ENCODE results near the gene TNS3. TPM values are rescaled to one million over a fixed set of nuclear protein-coding genes. Genes with fewer than 3 reads are reported as not detected.

Gene TNS3
- total RNA-seq, 3 donors from 2014 or later, result 2.6 to 3.4 (median 3.2) TPM

DNA sequence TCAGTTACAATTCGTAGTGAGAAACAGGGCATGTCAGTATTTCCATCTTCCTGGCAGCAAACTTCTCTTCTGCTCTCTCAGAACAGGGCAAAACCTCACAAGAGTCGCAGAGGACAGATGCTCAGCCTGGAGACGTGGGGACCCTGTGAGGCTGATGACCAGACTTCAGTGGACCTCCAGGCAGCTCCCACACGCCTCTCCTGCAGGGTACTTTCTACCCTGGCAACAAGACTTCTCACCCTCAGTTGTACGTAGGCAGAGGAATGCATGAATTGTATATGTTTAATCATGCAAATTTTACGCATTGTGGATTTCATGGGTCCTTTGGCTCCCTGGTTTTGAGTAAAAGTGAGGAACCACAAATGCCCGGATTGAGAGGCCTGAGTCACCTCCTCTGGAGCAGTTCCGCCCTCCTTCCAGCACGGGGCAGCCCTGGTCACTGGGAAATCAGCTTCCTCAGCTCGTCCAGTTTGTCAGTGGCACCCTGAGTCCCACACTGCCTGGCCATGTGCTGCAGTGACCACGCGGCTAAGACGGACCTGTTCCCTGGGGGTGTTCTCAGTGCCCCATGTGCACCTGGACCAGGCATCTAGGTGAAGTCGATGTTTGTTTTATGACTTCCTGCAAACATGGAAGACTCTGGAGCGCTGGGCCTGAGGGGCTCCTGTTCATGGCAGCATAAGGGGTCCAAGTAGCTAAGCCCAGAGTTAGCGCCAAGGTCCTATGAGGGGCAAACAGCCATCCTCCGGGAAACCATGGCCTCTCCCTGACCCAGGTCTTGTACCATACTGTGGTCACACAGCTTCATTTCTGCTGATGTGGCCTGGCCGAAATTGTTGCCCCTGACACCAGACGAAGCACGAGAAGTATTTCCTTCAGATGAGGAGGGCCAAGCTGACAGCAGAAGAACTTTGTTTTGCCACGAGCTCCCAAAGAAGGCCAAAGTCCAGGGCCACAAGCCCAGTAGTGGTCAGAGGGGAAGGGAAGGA lies 165.1 kb downstream of the TNS3 start:
- no peak overlapping the region for H3K4me3 Mint-ChIP-seq
- ATAC-seq, result no peak
- DNase-seq, result no peak
- H3K9me3 Mint-ChIP-seq, result peaks cover 6% of the 10 kb centered on the region
- no peaks in the 10 kb centered on the region for H3K4me1 Mint-ChIP-seq (ENCODE audit: low read depth)
- no peaks in the 10 kb centered on the region for H3K36me3 Mint-ChIP-seq (ENCODE audit: insufficient read depth)
- H3K27me3 Mint-ChIP-seq (ENCODE audit: low read depth), result no peaks in the 10 kb centered on the region

- ATAC-seq (no peak), DNase-seq (no peak)
- Mint-ChIP-seq H3K27me3 (ENCODE audit: low read depth) (no peaks in the 10 kb centered on the region), H3K4me3 (no peak overlapping the region), H3K9me3 (peaks cover 6% of the 10 kb centered on the region), H3K4me1 (ENCODE audit: low read depth) (no peaks in the 10 kb centered on the region), H3K36me3 (ENCODE audit: insufficient read depth) (no peaks in the 10 kb centered on the region)
Measured at GRCh38 chr7:47415318-47416212, 166.3 kb downstream of the TNS3 start.

DNA sequence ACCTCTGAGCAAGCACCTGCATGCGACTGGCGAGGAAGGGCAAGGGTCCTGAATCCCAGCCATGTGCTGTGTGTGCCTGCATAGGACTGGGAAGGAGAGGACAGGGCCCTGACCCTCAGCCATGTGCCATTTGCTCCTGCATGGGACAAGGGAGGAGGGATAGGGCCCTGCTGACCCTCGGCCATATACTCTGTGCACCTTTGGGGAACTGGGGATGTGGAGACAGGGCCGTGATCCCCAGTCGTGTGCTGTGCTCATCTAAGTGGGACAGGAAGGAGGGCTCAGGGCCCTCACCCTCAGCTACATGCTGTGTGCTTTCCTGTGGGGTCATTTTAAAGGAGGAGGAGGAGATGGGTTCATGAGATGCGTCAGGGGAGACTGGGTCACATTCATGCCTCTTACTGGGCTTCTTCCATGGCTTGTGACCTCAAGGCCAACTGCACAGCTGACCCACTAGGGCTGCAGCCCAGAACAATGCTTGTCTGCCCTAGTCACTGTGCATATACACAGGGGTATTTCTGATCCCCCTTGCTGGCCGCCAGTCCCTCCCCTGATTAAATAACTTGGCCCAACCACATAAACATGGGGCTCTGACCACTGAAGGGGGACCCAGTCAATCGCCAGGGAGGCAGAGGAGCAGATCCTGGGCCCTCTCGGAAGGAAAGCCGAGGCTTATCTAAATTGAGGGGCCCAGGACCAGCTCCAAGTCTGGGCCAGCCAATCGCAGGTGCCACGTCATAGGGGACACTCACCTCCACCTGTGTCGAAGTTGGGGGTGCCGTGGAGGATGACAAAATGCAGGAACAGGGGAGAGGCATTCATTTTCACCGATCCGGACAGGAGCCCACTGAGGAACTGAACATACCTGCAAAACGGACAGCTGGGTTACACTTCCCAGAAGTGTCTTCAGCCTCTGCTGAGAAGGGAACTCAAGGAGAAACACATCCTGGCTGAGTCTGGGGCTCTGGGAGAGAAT lies 167.3 kb downstream of the TNS3 start:
- no peak for DNase-seq
- no peaks in the 10 kb centered on the region for H3K4me1 Mint-ChIP-seq (ENCODE audit: low read depth)
- no peak overlapping the region for H3K4me3 Mint-ChIP-seq
- no peaks in the 10 kb centered on the region for H3K36me3 Mint-ChIP-seq (ENCODE audit: insufficient read depth)
- peaks cover 2% of the 10 kb centered on the region for H3K9me3 Mint-ChIP-seq
- no peaks in the 10 kb centered on the region for H3K27me3 Mint-ChIP-seq (ENCODE audit: low read depth)
- no peak for ATAC-seq

DNA sequence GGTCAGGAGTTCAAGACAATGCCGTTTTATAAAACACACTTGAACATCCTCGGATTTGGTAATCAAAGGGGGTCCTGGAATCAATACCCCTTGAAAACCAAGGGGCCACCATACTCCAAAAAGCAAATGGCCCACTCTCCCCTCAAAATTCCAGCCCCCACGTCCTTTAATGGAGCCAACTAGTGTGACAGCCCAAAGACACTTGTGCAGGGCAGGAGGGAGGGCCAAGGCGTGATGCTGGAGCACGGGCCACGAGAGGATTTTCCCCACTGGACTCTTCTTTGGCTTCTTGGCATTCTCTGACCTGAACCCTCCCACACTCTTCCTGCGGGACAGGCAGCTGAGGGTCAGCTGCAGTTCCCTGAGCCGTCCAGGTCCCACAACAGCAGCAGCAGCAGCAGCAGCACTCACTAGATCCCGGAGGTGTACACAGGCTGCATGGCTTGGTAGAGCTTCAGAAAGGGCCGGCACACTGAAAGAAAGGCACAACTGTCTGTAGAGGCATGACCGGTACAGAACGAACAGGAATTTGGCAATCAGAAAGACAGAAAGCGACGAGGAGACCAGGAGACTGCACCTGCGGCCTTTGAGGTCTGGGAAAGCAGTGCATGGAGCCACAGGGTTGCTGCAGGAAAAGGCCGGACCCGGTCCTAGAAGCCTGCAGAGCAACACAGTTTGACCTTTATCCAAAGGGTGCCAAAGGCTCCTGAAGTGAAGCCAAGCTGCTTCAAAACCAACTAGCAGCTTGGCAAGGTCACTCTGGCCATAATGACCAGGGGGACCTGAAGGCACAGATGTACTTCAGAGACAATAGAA lies 168.2 kb downstream of the TNS3 start:
- Mint-ChIP-seq H3K27me3 (ENCODE audit: low read depth) (no peaks in the 10 kb centered on the region), H3K36me3 (ENCODE audit: insufficient read depth) (no peaks in the 10 kb centered on the region), H3K4me3 (no peak overlapping the region), H3K4me1 (ENCODE audit: low read depth) (no peaks in the 10 kb centered on the region), H3K9me3 (no peaks in the 10 kb centered on the region)
- ATAC-seq (no peak), DNase-seq (no peak)

GRCh38 chr7:47411901-47412300 lies 170.0 kb downstream of the TNS3 start:
- H3K36me3 Mint-ChIP-seq (ENCODE audit: insufficient read depth), result no peaks in the 10 kb centered on the region
- H3K9me3 Mint-ChIP-seq, result no peaks in the 10 kb centered on the region
- H3K4me1 Mint-ChIP-seq (ENCODE audit: low read depth), result no peaks in the 10 kb centered on the region
- DNase-seq, result no peak
- no peak for ATAC-seq
- no peaks in the 10 kb centered on the region for H3K27me3 Mint-ChIP-seq (ENCODE audit: low read depth)
- H3K4me3 Mint-ChIP-seq, result no peak overlapping the region

GRCh38 chr7:47411281-47411869 lies 170.5 kb downstream of the TNS3 start:
- H3K9me3 Mint-ChIP-seq, result no peaks in the 10 kb centered on the region
- no peaks in the 10 kb centered on the region for H3K36me3 Mint-ChIP-seq (ENCODE audit: insufficient read depth)
- no peak for DNase-seq
- H3K27me3 Mint-ChIP-seq (ENCODE audit: low read depth), result no peaks in the 10 kb centered on the region
- ATAC-seq, result no peak
- no peak overlapping the region for H3K4me3 Mint-ChIP-seq
- H3K4me1 Mint-ChIP-seq (ENCODE audit: low read depth), result no peaks in the 10 kb centered on the region

DNA sequence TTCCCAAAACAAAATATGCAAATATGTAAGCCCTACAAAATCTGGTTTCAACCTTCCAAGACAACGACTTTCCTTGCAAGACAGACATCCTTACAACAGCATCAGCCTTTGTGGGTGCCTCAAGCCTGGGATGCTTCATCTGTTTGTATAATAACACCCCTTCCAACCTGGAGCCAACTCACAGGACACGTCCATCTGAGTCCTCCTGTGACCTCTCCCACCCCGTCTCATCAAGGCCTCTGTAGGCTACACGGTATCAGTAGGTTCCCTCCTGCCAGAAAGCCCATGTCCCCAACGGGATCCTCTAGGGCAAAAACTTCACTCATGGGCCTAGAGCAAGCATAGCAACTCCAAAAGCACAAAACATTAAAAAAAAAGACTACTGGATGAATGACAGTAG lies 173.2 kb downstream of the TNS3 start:
- no peak for DNase-seq
- no peaks in the 10 kb centered on the region for H3K36me3 Mint-ChIP-seq (ENCODE audit: insufficient read depth)
- no peak for ATAC-seq
- H3K4me3 Mint-ChIP-seq, result no peak overlapping the region
- H3K9me3 Mint-ChIP-seq, result no peaks in the 10 kb centered on the region
- no peaks in the 10 kb centered on the region for H3K27me3 Mint-ChIP-seq (ENCODE audit: low read depth)
- H3K4me1 Mint-ChIP-seq (ENCODE audit: low read depth), result no peaks in the 10 kb centered on the region

DNA sequence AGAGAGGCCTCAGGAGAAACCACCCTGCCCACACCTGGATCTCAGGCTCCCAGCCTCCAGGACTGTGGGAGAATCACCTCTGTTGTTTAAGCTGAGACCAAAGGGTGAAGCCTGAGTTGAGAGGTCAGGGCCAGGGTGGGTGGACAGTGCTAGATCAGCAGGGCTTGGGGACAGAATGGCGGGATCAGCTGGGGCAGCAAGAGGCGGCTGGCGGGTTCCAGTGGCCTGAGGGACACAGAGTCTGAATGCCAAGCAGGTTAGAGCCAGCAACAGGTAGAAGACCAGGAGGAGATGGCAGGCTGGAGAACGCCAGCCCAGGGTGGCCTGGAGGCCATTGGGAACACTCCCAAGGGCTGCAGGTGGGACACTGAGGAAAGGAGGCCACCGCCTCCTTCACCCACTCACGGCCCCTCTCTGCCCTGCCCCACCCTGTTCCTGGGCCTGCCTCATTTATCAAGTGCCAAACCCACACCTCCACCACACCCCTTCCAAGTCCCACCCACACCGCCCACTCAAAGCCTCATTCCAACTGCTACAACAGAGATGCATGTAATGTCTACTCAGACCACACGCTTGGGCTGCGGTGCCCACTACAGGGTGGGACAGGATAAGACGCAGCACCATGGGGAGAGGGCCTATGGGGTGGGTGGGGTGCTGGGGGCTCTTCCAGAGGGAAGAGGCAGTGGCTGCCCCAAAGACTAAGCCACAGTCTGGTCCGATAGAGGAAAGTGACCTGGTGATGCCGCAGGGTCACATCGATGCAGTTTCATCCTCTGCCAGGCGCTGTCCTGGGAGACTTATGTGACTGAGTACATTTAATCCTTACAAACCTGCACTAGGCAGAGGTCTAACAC lies 173.9 kb downstream of the TNS3 start:
- Mint-ChIP-seq H3K4me3 (no peak overlapping the region), H3K9me3 (no peaks in the 10 kb centered on the region), H3K4me1 (ENCODE audit: low read depth) (no peaks in the 10 kb centered on the region), H3K36me3 (ENCODE audit: insufficient read depth) (no peaks in the 10 kb centered on the region), H3K27me3 (ENCODE audit: low read depth) (no peaks in the 10 kb centered on the region)
- DNase-seq (no peak), ATAC-seq (no peak)

- no peak overlapping the region for H3K4me3 Mint-ChIP-seq
- H3K36me3 Mint-ChIP-seq (ENCODE audit: insufficient read depth), result no peaks in the 10 kb centered on the region
- ATAC-seq (no peak), DNase-seq (no peak)
- no peaks in the 10 kb centered on the region for H3K4me1 Mint-ChIP-seq (ENCODE audit: low read depth)
- no peaks in the 10 kb centered on the region for H3K9me3 Mint-ChIP-seq
- no peaks in the 10 kb centered on the region for H3K27me3 Mint-ChIP-seq (ENCODE audit: low read depth)
Measured at GRCh38 chr7:47407136-47407535, 174.8 kb downstream of the TNS3 start.

- H3K36me3 Mint-ChIP-seq (ENCODE audit: insufficient read depth), result no peaks in the 10 kb centered on the region
- no peak for ATAC-seq
- H3K4me1 Mint-ChIP-seq (ENCODE audit: low read depth), result no peaks in the 10 kb centered on the region
- no peaks in the 10 kb centered on the region for H3K9me3 Mint-ChIP-seq
- no peaks in the 10 kb centered on the region for H3K27me3 Mint-ChIP-seq (ENCODE audit: low read depth)
- no peak for DNase-seq
- H3K4me3 Mint-ChIP-seq, result no peak overlapping the region
Measured at GRCh38 chr7:47406801-47407129, 175.1 kb downstream of the TNS3 start.

- no peak for ATAC-seq
- Mint-ChIP-seq H3K36me3 (ENCODE audit: insufficient read depth) (no peaks in the 10 kb centered on the region), H3K9me3 (no peaks in the 10 kb centered on the region), H3K4me1 (ENCODE audit: low read depth) (no peaks in the 10 kb centered on the region), H3K4me3 (no peak overlapping the region), H3K27me3 (ENCODE audit: low read depth) (no peaks in the 10 kb centered on the region)
- no peak for DNase-seq
Measured at GRCh38 chr7:47405921-47406800, 175.8 kb downstream of the TNS3 start.
